Measurements from ENCODE around the gene NUDT4B.
"Not testable (repeated sequence)": the region's sequence is repeated elsewhere in the genome, so short reads cannot be mapped to it uniquely, and the experiment has no call there.

Gene NUDT4B

GRCh38 chr1:148748563-148749334, at the start of gene NUDT4B:
Gene NUDT4B (plus strand): TSS chr1:148748774. CDS start chr1:148748953, 179 bp downstream.
- in situ Hi-C loops (cut with HindIII; ENCODE audit: low sequenced_read_pairs); H3K4me3 ChIP-seq (ENCODE audit: low read depth, low read length); DNase-seq (ENCODE audit: low read depth, low spot score): not testable (repeated sequence)

- H3K4me3 ChIP-seq (ENCODE audit: low read depth, low read length); in situ Hi-C loops (cut with HindIII; ENCODE audit: low sequenced_read_pairs); DNase-seq (ENCODE audit: low read depth, low spot score): not testable (repeated sequence)
These were observed 49.2 kb upstream of the NUDT4B start for GRCh38 chr1:148699357-148699756.

GRCh38 chr1:148702242-148702641, 46.3 kb upstream of the NUDT4B start:
- H3K4me3 ChIP-seq (ENCODE audit: low read depth, low read length); in situ Hi-C loops (cut with HindIII; ENCODE audit: low sequenced_read_pairs); DNase-seq (ENCODE audit: low read depth, low spot score): not testable (repeated sequence)

GRCh38 chr1:148703973-148704591, 44.5 kb upstream of the NUDT4B start:
- DNase-seq (ENCODE audit: low read depth, low spot score); in situ Hi-C loops (cut with HindIII; ENCODE audit: low sequenced_read_pairs); H3K4me3 ChIP-seq (ENCODE audit: low read depth, low read length): not testable (repeated sequence)

GRCh38 chr1:148705316-148705948, 43.1 kb upstream of the NUDT4B start:
- in situ Hi-C loops (cut with HindIII; ENCODE audit: low sequenced_read_pairs); DNase-seq (ENCODE audit: low read depth, low spot score); H3K4me3 ChIP-seq (ENCODE audit: low read depth, low read length): not testable (repeated sequence)

- DNase-seq (ENCODE audit: low read depth, low spot score); in situ Hi-C loops (cut with HindIII; ENCODE audit: low sequenced_read_pairs); H3K4me3 ChIP-seq (ENCODE audit: low read depth, low read length): not testable (repeated sequence)
These were observed 39.7 kb upstream of the NUDT4B start for GRCh38 chr1:148708779-148709333.

GRCh38 chr1:148710772-148711523, 37.6 kb upstream of the NUDT4B start:
- H3K4me3 ChIP-seq (ENCODE audit: low read depth, low read length); in situ Hi-C loops (cut with HindIII; ENCODE audit: low sequenced_read_pairs); DNase-seq (ENCODE audit: low read depth, low spot score): not testable (repeated sequence)

- DNase-seq (ENCODE audit: low read depth, low spot score); in situ Hi-C loops (cut with HindIII; ENCODE audit: low sequenced_read_pairs); H3K4me3 ChIP-seq (ENCODE audit: low read depth, low read length): not testable (repeated sequence)
These were observed 36.2 kb upstream of the NUDT4B start for GRCh38 chr1:148712353-148712752.

GRCh38 chr1:148715518-148715917, 33.1 kb upstream of the NUDT4B start:
- in situ Hi-C loops (cut with HindIII; ENCODE audit: low sequenced_read_pairs); H3K4me3 ChIP-seq (ENCODE audit: low read depth, low read length); DNase-seq (ENCODE audit: low read depth, low spot score): not testable (repeated sequence)

- H3K4me3 ChIP-seq (ENCODE audit: low read depth, low read length); DNase-seq (ENCODE audit: low read depth, low spot score); in situ Hi-C loops (cut with HindIII; ENCODE audit: low sequenced_read_pairs): not testable (repeated sequence)
These were observed 31.5 kb upstream of the NUDT4B start for GRCh38 chr1:148716966-148717520.

GRCh38 chr1:148720918-148721317, 27.7 kb upstream of the NUDT4B start:
- in situ Hi-C loops (cut with HindIII; ENCODE audit: low sequenced_read_pairs); DNase-seq (ENCODE audit: low read depth, low spot score): not testable (repeated sequence)

GRCh38 chr1:148722758-148723157, 25.8 kb upstream of the NUDT4B start:
- DNase-seq (ENCODE audit: low read depth, low spot score); in situ Hi-C loops (cut with HindIII; ENCODE audit: low sequenced_read_pairs); H3K4me3 ChIP-seq (ENCODE audit: low read depth, low read length): not testable (repeated sequence)

More at GRCh38 chr1:148720918-148721317, 27.7 kb upstream of the NUDT4B start:
- not testable (repeated sequence) for H3K4me3 ChIP-seq (ENCODE audit: low read depth, low read length)

GRCh38 chr1:148723515-148723914, 25.1 kb upstream of the NUDT4B start:
- in situ Hi-C loops (cut with HindIII; ENCODE audit: low sequenced_read_pairs), result not testable (repeated sequence)

GRCh38 chr1:148724872-148725271, 23.7 kb upstream of the NUDT4B start:
- in situ Hi-C loops (cut with HindIII; ENCODE audit: low sequenced_read_pairs); H3K4me3 ChIP-seq (ENCODE audit: low read depth, low read length); DNase-seq (ENCODE audit: low read depth, low spot score): not testable (repeated sequence)

More at GRCh38 chr1:148723515-148723914, 25.1 kb upstream of the NUDT4B start:
- H3K4me3 ChIP-seq (ENCODE audit: low read depth, low read length); DNase-seq (ENCODE audit: low read depth, low spot score): not testable (repeated sequence)

GRCh38 chr1:148727862-148728261, 20.7 kb upstream of the NUDT4B start:
- DNase-seq (ENCODE audit: low read depth, low spot score); H3K4me3 ChIP-seq (ENCODE audit: low read depth, low read length); in situ Hi-C loops (cut with HindIII; ENCODE audit: low sequenced_read_pairs): not testable (repeated sequence)

GRCh38 chr1:148729128-148729527, 19.4 kb upstream of the NUDT4B start:
- DNase-seq (ENCODE audit: low read depth, low spot score); H3K4me3 ChIP-seq (ENCODE audit: low read depth, low read length); in situ Hi-C loops (cut with HindIII; ENCODE audit: low sequenced_read_pairs): not testable (repeated sequence)

All from astrocyte of the spinal cord (primary cell).